GM10266 (cell line): ENCODE results near the gene CKAP4.

Experiments used
- DNase-seq: peaks from one replicate; pipeline ENCODE4 v3.0.0; 2012; ENCODE audit errors: extremely low spot score
- TF ChIP-seq, protein P1 (sequence below): IDR thresholded peaks from 2 replicates; pipeline ENCODE4 v1.5.1; 2012; ENCODE audit warnings: mild to moderate bottlenecking, low read depth; ENCODE audit not compliant: control insufficient read depth, insufficient read depth; ENCODE audit errors: missing control alignments

The CKAP4 gene

GRCh38 chr12:106273491-106273890, 25.7 kb upstream of the CKAP4 start:
- TF ChIP-seq, protein P1, sequence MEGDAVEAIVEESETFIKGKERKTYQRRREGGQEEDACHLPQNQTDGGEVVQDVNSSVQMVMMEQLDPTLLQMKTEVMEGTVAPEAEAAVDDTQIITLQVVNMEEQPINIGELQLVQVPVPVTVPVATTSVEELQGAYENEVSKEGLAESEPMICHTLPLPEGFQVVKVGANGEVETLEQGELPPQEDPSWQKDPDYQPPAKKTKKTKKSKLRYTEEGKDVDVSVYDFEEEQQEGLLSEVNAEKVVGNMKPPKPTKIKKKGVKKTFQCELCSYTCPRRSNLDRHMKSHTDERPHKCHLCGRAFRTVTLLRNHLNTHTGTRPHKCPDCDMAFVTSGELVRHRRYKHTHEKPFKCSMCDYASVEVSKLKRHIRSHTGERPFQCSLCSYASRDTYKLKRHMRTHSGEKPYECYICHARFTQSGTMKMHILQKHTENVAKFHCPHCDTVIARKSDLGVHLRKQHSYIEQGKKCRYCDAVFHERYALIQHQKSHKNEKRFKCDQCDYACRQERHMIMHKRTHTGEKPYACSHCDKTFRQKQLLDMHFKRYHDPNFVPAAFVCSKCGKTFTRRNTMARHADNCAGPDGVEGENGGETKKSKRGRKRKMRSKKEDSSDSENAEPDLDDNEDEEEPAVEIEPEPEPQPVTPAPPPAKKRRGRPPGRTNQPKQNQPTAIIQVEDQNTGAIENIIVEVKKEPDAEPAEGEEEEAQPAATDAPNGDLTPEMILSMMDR, result no peak
- DNase-seq, result no peak

DNA sequence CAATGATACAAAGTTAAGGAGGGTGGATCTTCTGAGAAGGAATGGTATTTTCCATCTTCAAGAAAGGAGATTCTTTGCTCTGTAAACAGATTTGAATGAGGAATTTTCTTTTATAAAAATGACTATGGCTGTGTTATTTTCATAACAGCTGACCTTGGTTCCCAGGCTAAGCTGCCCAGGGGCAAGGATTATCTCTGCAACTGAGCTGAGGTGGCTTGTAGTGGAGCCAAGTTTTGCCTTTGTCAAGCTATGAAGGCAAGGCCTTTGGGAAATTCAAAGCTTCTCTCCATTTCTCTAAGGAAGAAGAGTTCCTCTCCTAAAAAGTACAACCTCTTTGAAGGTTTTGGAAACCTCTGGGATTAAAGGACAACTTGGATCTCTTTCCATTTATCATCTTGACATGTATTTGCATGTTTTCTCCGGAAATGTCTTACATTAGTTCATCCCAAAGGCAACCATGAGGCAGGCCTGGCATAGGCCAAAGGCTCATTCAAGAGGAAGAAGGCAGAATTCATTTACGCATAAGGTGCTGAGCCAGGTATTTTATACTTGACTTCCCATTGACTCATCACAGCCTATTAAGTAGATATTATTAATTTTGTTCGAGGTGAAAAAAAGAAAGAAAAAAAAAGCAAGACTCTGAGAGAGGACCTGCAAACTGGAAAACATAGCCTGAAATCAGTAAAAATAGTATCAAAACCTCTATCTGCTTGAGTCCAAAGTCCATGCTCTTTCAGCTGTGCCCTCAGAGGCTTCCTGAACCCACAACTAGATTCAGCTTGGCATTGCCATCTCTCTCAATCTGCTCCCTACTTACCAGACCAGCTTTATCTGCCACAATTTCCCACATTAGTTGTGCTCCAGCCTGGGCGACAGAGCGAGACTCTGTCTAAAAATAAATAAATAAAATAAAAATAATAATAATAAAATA, 24.0 kb upstream of the CKAP4 start:
- no peak for DNase-seq
- TF ChIP-seq, protein P1, result no peak

DNA sequence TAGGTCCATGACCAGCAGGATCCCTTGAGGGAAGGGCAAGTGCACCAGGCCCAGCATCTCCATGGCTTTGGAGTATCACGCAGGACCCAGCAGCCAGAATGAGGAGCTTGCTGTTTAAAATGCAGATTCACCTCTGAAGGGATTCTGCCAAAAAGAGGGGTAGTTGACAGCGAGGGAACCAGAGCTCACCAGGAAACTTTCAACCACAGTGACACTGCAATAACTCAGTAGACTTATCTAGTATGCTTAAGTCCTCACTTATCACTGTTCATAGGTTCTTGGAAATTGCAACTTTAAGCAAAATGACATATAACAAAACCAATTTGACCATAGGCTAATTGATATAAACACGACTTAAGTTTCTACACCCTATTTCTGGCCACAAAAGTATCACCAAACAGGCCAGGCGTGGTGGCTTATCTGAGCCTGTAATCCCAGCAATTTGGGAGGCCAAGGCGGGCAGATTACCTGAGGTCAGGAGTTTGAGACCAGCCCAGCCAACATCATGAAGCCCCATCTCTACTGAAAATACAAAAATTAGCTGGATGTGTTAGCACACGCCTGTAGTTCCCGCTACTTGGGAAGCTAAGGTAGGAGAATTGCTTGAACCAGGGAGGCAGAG, 21.4 kb upstream of the CKAP4 start:
- TF ChIP-seq, protein P1, result no peak
- no peak for DNase-seq

GRCh38 chr12:106267535-106267934, 19.7 kb upstream of the CKAP4 start:
- no peak for DNase-seq
- TF ChIP-seq, protein P1, result no peak

GRCh38 chr12:106265116-106265515, 17.3 kb upstream of the CKAP4 start:
- TF ChIP-seq, protein P1, result no peak
- no peak for DNase-seq

GRCh38 chr12:106258935-106259334, 11.1 kb upstream of the CKAP4 start:
- TF ChIP-seq, protein P1, result no peak
- DNase-seq, result no peak

GRCh38 chr12:106258226-106258625, 10.4 kb upstream of the CKAP4 start:
- TF ChIP-seq, protein P1, result no peak
- DNase-seq, result no peak
